ENCODE measurements around the gene ARHGAP32. TPM values are rescaled to one million over a fixed set of nuclear protein-coding genes. Genes with fewer than 3 reads are reported as not detected.
"Not testable (repeated sequence)": the region's sequence is repeated elsewhere in the genome, so short reads cannot be mapped to it uniquely, and the experiment has no call there.

Gene ARHGAP32
- total and polyA plus RNA-seq, 2 experiments from 2014 or later, result 4.0 to 13.0 TPM

GRCh38 chr11:128921793-128922192, 270.3 kb downstream of the ARHGAP32 start:
- Histone ChIP-seq H3K4me3 (no peak overlapping the region), H3K4me1 (ENCODE audit: low read depth) (peaks cover 20% of the 10 kb centered on the region), H3K27ac (no peak overlapping the region), H3K9me3 (ENCODE audit: low read depth) (no peaks in the 10 kb centered on the region), H3K27me3 (peaks cover 7% of the 10 kb centered on the region), H3K36me3 (no peaks in the 10 kb centered on the region)
- no peak for TF ChIP-seq CTCF (IDR thresholded peaks at IDR 0.05; ENCODE audit: low read depth, low read length)
- no peak for DNase-seq (ENCODE audit: low read depth in 1 of 2, low spot score in 1 of 2)

GRCh38 chr11:128920666-128921065, 271.5 kb downstream of the ARHGAP32 start:
- no peak for DNase-seq (ENCODE audit: low read depth in 1 of 2, low spot score in 1 of 2)
- Histone ChIP-seq H3K9me3 (ENCODE audit: low read depth) (no peaks in the 10 kb centered on the region), H3K27ac (no peak overlapping the region), H3K36me3 (no peaks in the 10 kb centered on the region), H3K4me3 (no peak overlapping the region), H3K27me3 (no peaks in the 10 kb centered on the region), H3K4me1 (ENCODE audit: low read depth) (peaks cover 11% of the 10 kb centered on the region)
- no peak for TF ChIP-seq CTCF (IDR thresholded peaks at IDR 0.05; ENCODE audit: low read depth, low read length)

GRCh38 chr11:128919635-128920034, 272.5 kb downstream of the ARHGAP32 start:
- H3K27me3 ChIP-seq; H3K4me3 ChIP-seq; H3K9me3 ChIP-seq (ENCODE audit: low read depth); H3K36me3 ChIP-seq; DNase-seq (ENCODE audit: low read depth in 1 of 2, low spot score in 1 of 2): not testable (repeated sequence)
- peak overlapping the region; percentile 39 for H3K27ac ChIP-seq
- peaks cover 13% of the 10 kb centered on the region for H3K4me1 ChIP-seq (ENCODE audit: low read depth)

- Histone ChIP-seq H3K9me3 (ENCODE audit: low read depth) (no peaks in the 10 kb centered on the region), H3K27ac (peak overlapping the region; percentile 39), H3K4me1 (ENCODE audit: low read depth) (peaks cover 14% of the 10 kb centered on the region), H3K4me3 (no peak overlapping the region), H3K36me3 (peaks cover 6% of the 10 kb centered on the region), H3K27me3 (no peaks in the 10 kb centered on the region)
- TF ChIP-seq CTCF (IDR thresholded peaks at IDR 0.05; ENCODE audit: low read depth, low read length), result no peak
- no peak for DNase-seq (ENCODE audit: low read depth in 1 of 2, low spot score in 1 of 2)
Measured at GRCh38 chr11:128919216-128919615, 272.9 kb downstream of the ARHGAP32 start.

GRCh38 chr11:128917144-128917724, 274.9 kb downstream of the ARHGAP32 start:
- Histone ChIP-seq H3K9me3 (ENCODE audit: low read depth) (no peaks in the 10 kb centered on the region), H3K27ac (no peak overlapping the region), H3K4me1 (ENCODE audit: low read depth) (peaks cover 14% of the 10 kb centered on the region), H3K4me3 (no peak overlapping the region), H3K27me3 (no peaks in the 10 kb centered on the region), H3K36me3 (peaks cover 23% of the 10 kb centered on the region)
- no peak for DNase-seq (ENCODE audit: low read depth in 1 of 2, low spot score in 1 of 2)
- TF ChIP-seq CTCF (IDR thresholded peaks at IDR 0.05; ENCODE audit: low read depth, low read length), result no peak

GRCh38 chr11:128916681-128917080, 275.4 kb downstream of the ARHGAP32 start:
- DNase-seq (ENCODE audit: low read depth in 1 of 2, low spot score in 1 of 2), result no peak
- Histone ChIP-seq H3K36me3 (peaks cover 29% of the 10 kb centered on the region), H3K4me3 (no peak overlapping the region), H3K9me3 (ENCODE audit: low read depth) (no peaks in the 10 kb centered on the region), H3K27ac (no peak overlapping the region), H3K4me1 (ENCODE audit: low read depth) (peaks cover 14% of the 10 kb centered on the region), H3K27me3 (no peaks in the 10 kb centered on the region)
- TF ChIP-seq CTCF (IDR thresholded peaks at IDR 0.05; ENCODE audit: low read depth, low read length), result no peak

Measured in cardiac muscle cell (in vitro differentiated cells and primary cell).